ENCODE data around the gene TUBA4B.
"Not testable (repeated sequence)": the region's sequence is repeated elsewhere in the genome, so short reads cannot be mapped to it uniquely, and the experiment has no call there.

DNA sequence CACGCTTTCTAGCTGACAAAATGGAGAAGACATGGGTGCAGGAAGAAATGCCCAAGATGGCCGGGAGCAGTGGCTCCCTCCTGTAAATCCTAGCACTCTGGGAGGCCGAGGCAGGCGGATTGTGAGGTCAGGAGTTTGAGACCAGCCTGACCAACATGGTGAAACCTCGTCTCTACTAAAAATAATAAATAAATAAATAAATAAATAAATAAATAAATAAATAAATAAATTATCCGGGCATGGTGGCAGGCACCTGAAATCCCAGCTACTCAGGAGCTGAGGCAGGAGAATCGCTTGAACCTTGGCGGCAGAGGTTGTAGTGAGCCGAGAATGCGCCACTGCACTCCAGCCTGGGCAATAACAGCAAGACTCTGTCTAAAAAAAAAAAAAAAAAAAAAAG is 5.9 kb downstream of the TUBA4B start:
- not testable (repeated sequence) for TF ChIP-seq POLR2A, EP300 (IDR thresholded peaks at IDR 0.05)

All from tibial nerve (tissue), 3 donors.